ENCODE measurements around the gene MVP.

Gene MVP

DNA sequence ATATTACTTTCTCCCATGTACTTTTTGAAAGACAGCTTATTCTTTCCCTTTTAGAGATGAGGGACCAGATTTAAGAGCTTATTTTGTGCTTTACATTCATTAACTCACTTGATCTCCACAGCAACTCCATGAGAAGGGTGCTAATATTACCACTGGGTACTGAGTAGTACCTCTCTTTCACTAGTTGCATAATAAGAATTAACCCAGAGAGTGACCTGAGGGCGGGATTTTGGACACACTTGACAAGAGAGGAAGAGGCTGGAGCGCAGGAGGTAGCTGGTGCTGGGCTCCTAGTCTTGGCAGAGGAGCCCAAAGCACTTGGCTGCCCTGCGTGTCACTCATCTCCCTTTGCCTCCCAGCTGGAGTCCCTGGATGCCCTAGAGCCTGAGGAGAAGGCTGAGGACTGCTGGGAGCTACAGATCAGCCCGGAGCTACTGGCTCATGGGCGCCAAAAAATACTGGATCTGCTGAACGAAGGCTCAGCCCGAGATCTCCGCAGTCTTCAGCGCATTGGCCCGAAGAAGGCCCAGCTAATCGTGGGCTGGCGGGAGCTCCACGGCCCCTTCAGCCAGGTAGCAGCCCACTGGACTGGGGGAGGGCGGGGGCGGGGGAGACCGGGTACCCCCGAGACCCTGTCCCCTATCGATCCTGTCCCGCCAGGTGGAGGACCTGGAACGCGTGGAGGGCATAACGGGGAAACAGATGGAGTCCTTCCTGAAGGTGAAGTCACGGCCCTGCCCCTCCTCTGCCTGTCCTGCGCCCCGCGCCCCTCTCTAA, 15.6 kb upstream of the MVP start:
- DNase-seq (ENCODE audit: low read depth in 2 of 2): no peak

GRCh38 chr16:29805232-29806098, 14.8 kb upstream of the MVP start:
- peak; percentile 95 to 98 for DNase-seq (ENCODE audit: low read depth in 2 of 2)

GRCh38 chr16:29806099-29806579, 14.1 kb upstream of the MVP start, which contains the start of gene MAZ:
MAZ (plus strand) TSS chr16:29806529; CDS start chr16:29806702, 173 bp downstream.
- no peak for DNase-seq (ENCODE audit: low read depth in 2 of 2)

DNA sequence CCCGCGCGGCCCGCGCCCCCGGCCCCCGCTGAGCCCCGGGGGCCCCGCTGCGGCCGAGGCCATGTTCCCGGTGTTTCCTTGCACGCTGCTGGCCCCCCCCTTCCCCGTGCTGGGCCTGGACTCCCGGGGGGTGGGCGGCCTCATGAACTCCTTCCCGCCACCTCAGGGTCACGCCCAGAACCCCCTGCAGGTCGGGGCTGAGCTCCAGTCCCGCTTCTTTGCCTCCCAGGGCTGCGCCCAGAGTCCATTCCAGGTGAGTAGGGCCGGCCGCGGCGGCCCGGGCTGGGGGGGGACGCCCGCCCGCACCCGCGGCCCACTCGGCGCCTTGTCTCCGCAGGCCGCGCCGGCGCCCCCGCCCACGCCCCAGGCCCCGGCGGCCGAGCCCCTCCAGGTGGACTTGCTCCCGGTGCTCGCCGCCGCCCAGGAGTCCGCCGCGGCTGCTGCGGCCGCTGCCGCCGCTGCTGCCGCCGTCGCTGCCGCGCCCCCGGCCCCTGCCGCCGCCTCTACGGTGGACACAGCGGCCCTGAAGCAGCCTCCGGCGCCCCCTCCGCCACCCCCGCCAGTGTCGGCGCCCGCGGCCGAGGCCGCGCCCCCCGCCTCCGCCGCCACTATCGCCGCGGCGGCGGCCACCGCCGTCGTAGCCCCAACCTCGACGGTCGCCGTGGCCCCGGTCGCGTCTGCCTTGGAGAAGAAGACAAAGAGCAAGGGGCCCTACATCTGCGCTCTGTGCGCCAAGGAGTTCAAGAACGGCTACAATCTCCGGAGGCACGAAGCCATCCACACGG, 13.4 kb upstream of the MVP start:
- peak in 1 of 2 donors; percentile 58 for DNase-seq (ENCODE audit: low read depth in 2 of 2)

GRCh38 chr16:29807426-29808218, 12.6 kb upstream of the MVP start:
- DNase-seq (ENCODE audit: low read depth in 2 of 2): peak; percentile 88 to 90

- no peak for DNase-seq (ENCODE audit: low read depth in 2 of 2)
Observed at GRCh38 chr16:29808219-29808900, 11.9 kb upstream of the MVP start.

DNA sequence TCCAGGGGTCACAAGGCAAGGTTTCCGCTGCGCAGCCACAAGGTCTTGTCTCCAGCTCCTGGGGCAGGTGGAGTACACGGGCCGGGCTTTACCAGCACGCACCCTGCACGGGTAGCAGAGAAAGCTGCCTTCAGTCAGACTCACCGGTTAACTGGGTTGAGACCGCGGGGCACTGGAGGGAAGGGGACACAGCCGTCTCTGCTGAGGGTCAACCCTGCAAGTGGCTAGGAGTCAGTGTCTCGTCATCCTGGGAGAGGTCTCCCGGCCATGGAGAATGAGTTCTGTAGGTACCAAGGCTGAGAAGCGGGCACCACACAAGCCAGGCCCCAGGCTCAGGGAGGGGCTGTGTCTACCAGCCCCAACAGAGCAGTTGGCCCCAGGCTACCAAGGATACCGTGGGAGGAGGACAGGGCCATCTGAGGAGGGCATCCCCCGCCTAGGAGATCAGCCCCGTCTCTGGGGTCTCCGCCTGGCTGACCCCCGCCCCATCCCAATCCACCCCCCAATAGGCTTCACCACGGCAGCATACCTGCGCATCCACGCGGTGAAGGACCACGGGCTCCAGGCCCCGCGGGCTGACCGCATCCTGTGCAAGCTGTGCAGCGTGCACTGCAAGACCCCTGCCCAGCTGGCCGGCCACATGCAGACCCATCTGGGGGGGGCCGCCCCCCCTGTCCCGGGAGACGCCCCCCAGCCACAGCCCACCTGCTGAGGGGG, 11.1 kb upstream of the MVP start:
- no peak for DNase-seq (ENCODE audit: low read depth in 2 of 2)

DNA sequence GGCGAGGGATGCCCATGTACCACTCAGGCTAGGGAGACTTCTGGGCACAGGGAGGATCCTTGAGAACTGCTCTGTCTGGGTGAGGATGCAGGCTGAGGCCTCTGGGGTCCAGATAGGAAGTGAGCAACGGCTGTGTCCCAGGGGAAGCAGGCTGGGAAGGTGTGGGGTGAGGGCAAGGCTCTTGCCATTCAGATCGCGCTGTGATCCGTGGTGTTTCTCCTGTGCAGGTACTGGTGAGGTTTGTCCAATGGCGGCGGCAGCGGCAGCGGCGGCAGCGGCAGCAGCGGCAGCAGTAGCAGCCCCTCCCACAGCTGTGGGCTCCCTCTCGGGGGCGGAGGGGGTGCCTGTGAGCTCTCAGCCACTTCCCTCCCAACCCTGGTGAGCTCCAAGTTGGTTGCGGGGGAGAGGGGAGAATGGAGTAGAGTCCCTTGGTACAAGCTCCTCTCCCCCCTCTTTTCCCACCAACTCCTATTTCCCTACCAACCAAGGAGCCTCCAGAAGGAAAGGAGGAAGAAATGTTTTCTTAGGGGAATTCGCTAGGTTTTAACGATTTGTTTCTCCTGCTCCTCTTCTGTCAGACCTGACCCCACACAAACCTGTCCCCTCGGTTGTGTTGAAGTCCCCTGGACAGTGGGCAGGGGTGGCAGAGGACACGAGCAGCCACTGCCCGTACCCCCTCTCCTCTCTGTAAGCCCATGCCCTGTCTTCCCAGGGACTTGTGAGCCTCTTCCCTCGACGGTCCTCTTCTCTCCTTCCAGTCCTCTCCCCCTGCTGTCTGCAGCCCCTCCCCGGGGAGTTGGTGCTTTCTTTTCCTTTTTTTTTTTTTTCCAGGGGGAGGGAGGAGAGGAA, 10.2 kb upstream of the MVP start:
- peak in 1 of 2 donors; percentile 42 for DNase-seq (ENCODE audit: low read depth in 2 of 2)

GRCh38 chr16:29810699-29811169, 9.5 kb upstream of the MVP start:
- no peak for DNase-seq (ENCODE audit: low read depth in 2 of 2)

DNA sequence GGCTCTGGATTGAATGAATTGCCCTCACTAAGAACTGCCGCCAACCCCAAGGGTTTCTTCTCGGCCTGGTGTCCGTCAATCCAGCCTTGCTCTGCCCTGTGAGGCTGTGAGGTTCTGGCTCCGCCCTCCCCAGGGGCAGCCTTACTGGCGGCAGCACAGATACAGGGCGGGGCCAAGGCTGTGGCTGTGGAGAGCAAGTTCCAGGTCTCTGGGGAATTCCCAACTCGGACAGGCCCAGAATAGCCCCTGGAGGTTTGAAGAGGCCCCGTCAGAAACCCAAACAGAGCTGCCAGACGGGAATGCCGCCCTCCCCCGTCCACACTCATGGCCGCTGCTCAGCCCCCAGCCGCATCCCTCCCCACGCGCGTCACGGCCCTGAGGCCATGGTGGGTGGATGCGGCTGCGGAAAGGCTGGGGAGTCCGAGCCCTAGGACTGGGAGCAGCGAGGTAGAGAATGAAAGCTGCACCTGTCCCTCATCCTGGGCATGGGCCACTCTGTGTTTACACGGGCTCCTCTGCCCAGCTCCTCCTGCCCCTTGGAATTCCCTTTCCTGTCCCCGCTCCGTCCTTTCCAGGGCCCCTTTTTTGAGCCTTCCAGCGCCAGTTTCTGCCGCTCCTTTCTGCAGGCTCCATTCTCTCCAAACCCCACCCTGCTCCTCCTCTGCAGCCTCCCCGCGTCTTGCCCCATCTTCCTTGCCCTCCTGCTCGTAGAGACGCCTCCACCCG, 8.9 kb upstream of the MVP start:
- peak; percentile 76 to 83 for DNase-seq (ENCODE audit: low read depth in 2 of 2)

DNA sequence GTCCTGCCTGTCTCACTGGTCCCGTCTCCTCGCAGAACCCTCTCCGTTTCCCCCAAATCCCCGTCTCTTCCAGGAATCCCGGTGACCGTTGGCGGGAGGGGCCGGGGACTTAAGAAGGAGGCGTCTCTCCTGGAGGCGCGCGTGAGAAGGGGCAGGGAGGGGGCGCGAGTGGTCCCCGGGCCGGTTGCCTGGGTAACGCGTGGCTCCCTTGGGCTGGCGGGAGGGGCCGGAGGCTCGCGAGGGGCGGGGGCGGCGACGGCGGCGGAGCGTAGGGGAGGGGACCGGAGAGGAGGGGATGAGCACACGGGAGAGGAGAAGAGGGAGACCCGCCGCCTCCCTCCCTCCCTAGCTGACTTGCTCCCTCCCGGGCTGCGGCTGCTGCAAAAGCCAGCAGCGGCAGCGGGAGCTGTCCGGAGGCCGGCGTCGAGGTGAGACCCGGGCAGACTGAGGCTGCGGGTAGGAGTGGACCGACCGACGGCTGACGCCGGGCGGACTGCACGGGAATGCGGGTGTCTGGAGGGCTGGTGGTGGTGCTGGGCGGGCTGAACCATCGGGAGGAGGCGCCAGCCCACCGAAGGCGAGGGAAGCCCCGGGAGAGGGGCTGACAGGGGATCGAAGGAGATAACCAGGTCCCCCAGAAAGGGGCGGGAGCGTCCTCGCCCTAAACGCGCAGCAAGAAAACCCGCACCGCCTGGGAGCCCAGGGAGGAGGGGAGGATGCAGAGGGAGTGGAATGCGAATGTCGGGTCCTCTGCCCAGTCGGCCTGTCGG, 8.2 kb upstream of the MVP start, which contains the start of gene PRRT2:
Gene PRRT2, plus strand, starts transcription at position 298 of the 770 bp plus-strand sequence. CDS start 862 bp downstream, outside the sequence.
- peak in 1 of 2 donors; percentile 27 for DNase-seq (ENCODE audit: low read depth in 2 of 2)

DNA sequence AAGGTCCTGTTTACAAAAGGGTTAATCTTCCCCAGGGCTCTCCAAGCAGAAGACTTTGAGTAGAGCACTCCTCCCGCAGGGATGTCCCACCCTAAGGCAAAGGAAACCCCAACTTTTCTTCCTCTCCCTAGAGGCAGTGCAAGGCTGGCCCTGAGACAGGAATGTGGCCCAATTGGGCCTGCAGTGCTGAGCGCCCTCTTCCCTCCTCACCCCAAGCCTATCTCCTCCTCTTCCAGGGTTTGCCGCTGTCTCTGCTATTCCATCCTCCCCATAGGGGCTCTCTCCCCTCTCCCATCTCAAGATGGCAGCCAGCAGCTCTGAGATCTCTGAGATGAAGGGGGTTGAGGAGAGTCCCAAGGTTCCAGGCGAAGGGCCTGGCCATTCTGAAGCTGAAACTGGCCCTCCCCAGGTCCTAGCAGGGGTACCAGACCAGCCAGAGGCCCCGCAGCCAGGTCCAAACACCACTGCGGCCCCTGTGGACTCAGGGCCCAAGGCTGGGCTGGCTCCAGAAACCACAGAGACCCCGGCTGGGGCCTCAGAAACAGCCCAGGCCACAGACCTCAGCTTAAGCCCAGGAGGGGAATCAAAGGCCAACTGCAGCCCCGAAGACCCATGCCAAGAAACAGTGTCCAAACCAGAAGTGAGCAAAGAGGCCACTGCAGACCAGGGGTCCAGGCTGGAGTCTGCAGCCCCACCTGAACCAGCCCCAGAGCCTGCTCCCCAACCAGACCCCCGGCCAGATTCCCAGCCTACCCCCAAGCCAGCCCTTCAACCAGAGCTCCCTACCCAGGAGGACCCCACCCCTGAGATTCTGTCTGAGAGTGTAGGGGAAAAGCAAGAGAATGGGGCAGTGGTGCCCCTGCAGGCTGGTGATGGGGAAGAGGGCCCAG, 7.3 kb upstream of the MVP start:
- no peak for DNase-seq (ENCODE audit: low read depth in 2 of 2)

GRCh38 chr16:29813644-29814562, 6.4 kb upstream of the MVP start:
- DNase-seq (ENCODE audit: low read depth in 2 of 2): no peak

GRCh38 chr16:29814592-29814991, 5.7 kb upstream of the MVP start:
- no peak for DNase-seq (ENCODE audit: low read depth in 2 of 2)
